BJ (cell line): Measurements from ENCODE around the gene URB1. TPM values are rescaled to one million over a fixed set of nuclear protein-coding genes. Genes with fewer than 3 reads are reported as not detected.

Experiments used
- CTCF ChIA-PET: fragments of 350-600 bp; formaldehyde crosslinking; extraction: SDS; loops from one replicate; lab custom pipeline; 2021; ENCODE audit warnings: antibody characterized with exemption, inconsistent platforms; lab: Yijun Ruan, JAX
- POLR2A ChIA-PET: fragments of 300-600 bp; sonication (Branson Sonifier 250); formaldehyde crosslinking; extraction: SDS; loops from one replicate; lab custom pipeline; 2021; ENCODE audit warnings: antibody characterized with exemption; lab: Charles Lee
- DNase-seq: peaks from one replicate; pipeline ENCODE4 v3.0.0-alpha.2; 2011; ENCODE audit warnings: low read depth
- H3K27me3 ChIP-seq: 2 replicates; pipeline ENCODE4 v1.6.0; 2011; ENCODE audit warnings: low read length; ENCODE audit not compliant: control insufficient read depth, insufficient read depth
- H3K36me3 ChIP-seq: 2 replicates; pipeline ENCODE4 v1.5.1; 2011; ENCODE audit warnings: low read length; ENCODE audit not compliant: control insufficient read depth, insufficient read depth
- H3K4me3 ChIP-seq: 2 replicates; pipeline ENCODE4 v1.5.1; 2011; ENCODE audit warnings: low read depth, mild to moderate bottlenecking, control low read depth, low read length
- polyA plus RNA-seq: library from polyadenylated mRNA; depleted of rRNA; stranded (reverse); fragments of >200 nt; gene quantifications from 2 replicates; pipeline ENCODE4 v1.2.3, GENCODE V29; 2011
- TF ChIP-seq, protein P1 (sequence below): IDR thresholded peaks from 2 replicates; pipeline ENCODE4 v1.5.1; 2011; ENCODE audit warnings: low read depth, mild to moderate bottlenecking, control low read depth, inconsistent platforms, low read length, moderate library complexity; ENCODE audit not compliant: insufficient read depth

The URB1 gene
- polyA plus RNA-seq, 1 experiment, result 8.8 TPM

DNA sequence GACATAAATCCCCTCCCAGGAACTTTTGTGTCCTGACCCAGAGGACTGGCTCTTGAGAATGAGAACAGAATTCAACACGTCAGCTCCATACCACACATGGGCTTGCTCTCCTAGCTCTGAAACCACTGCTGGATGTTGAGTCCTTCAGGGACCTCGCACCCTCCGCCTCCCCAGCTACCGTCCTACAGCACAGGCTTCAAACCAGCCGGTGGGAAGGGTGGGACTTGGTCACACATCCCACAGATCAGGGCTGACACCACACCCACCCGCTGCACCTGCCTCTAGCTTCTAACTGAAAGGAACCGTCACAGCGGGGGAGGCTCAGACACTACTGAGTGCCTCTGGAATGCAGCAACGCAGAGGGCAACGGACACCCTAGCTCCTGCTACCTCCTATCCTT lies 70.1 kb downstream of the URB1 start:
- POLR2A ChIA-PET, result no interaction called here
- CTCF ChIA-PET, result no interaction called here
- TF ChIP-seq, protein P1, sequence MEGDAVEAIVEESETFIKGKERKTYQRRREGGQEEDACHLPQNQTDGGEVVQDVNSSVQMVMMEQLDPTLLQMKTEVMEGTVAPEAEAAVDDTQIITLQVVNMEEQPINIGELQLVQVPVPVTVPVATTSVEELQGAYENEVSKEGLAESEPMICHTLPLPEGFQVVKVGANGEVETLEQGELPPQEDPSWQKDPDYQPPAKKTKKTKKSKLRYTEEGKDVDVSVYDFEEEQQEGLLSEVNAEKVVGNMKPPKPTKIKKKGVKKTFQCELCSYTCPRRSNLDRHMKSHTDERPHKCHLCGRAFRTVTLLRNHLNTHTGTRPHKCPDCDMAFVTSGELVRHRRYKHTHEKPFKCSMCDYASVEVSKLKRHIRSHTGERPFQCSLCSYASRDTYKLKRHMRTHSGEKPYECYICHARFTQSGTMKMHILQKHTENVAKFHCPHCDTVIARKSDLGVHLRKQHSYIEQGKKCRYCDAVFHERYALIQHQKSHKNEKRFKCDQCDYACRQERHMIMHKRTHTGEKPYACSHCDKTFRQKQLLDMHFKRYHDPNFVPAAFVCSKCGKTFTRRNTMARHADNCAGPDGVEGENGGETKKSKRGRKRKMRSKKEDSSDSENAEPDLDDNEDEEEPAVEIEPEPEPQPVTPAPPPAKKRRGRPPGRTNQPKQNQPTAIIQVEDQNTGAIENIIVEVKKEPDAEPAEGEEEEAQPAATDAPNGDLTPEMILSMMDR, result no peak
- Histone ChIP-seq H3K4me3 (no peak overlapping the region), H3K36me3 (peaks cover 43% of the 10 kb centered on the region), H3K27me3 (no peaks in the 10 kb centered on the region)
- DNase-seq, result no peak

DNA sequence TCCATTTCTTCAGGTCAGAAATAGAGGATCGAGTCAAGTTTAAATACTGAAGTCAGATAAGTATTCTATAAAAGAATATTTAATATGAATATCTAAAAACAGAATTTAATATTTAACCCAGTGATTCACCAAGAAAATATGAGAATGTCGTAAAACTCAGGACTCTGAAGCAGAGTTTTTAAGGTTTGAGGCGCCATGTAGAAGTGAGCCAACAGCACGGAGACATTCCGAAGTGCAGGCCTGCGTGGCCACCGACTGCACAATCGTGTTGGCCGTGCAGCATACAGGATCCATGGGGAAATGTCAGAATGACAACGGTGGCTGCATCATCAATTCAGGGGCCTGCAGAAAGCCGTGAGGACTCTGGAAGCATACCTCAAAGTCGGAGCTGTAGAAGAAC lies 70.7 kb downstream of the URB1 start:
- CTCF ChIA-PET, result no interaction called here
- no peaks in the 10 kb centered on the region for H3K27me3 ChIP-seq
- TF ChIP-seq, protein P1, result no peak
- POLR2A ChIA-PET, result no interaction called here
- no peak overlapping the region for H3K4me3 ChIP-seq
- no peak for DNase-seq
- H3K36me3 ChIP-seq, result peaks cover 47% of the 10 kb centered on the region

DNA sequence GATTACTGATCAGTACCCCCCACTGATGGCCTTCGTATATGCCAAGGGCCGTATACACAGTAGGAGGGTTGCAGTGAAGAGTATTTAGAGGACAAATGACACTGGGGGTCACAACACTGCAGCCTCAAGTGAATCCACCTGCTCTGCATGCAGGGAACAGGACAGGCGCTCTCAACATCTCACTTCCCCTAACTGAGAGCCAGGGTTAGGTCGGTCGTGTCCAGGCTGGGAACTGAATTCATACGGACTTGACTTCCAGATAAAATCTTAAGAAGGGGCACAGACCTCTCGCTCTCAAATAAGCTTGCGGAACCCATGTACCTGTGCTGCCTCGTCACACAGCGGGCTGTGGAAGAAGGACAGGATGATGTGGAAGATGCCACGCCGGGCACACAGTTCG lies 71.3 kb downstream of the URB1 start:
- Histone ChIP-seq H3K27me3 (no peaks in the 10 kb centered on the region), H3K4me3 (no peak overlapping the region), H3K36me3 (peaks cover 50% of the 10 kb centered on the region)
- ChIA-PET CTCF (no interaction called here), POLR2A (no interaction called here)
- DNase-seq, result no peak
- TF ChIP-seq, protein P1, result no peak

DNA sequence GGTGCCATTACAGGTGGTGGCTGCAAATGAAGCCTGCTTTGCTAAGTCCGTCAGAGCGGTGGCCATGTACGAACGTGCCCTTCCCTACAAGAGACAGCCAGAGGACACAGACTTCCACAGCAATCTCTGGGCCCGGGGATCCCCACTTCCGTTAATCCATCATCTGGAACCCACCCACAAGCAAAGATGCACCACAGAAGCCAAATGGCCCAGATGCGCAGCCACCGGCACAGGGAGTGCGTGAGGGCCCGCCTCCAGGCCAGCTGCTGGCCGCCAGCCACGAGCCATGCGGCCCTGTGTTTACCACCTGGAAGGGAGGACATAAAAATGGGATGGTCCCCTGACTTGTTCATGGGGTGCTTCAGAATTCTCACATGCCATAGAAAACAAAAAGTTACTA lies 72.1 kb downstream of the URB1 start:
- DNase-seq, result no peak
- TF ChIP-seq, protein P1, result no peak
- peaks cover 52% of the 10 kb centered on the region for H3K36me3 ChIP-seq
- ChIA-PET POLR2A (no interaction called here), CTCF (no interaction called here)
- no peak overlapping the region for H3K4me3 ChIP-seq
- no peaks in the 10 kb centered on the region for H3K27me3 ChIP-seq

DNA sequence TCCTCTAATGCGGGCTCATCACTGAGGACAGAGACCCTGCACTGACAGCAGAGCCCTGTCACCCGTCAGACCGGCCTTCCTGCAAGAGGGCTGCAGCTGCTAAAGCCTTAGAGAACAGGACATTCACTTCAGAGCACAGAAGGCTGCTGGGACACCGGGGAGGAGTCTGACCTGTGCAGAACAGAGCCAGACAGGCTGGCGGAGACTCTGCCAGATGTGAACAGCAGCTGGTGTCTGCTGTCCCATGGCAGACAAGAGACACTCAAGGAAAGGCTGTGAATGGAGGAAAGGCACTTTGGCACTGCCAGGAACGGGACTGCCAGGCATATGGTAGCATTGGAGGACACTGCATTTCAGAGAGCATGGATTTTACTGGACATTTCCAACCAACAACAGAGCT lies 72.8 kb downstream of the URB1 start:
- POLR2A ChIA-PET, result no interaction called here
- CTCF ChIA-PET, result no interaction called here
- Histone ChIP-seq H3K27me3 (no peaks in the 10 kb centered on the region), H3K36me3 (peaks cover 48% of the 10 kb centered on the region), H3K4me3 (no peak overlapping the region)
- TF ChIP-seq, protein P1, result no peak
- no peak for DNase-seq
